B cell (primary cell): ENCODE results near the gene NTM. TPM values are rescaled to one million over a fixed set of nuclear protein-coding genes. Genes with fewer than 3 reads are reported as not detected.

ENCODE experiments used
- ATAC-seq: fragments of 200-7000 bp; cut with Tn5 transposase; one replicate; pipeline ENCODE4 v1.10.0; 2021; ENCODE audit warnings: low read depth, mild to moderate bottlenecking, moderate number of reproducible peaks, moderate library complexity
- CTCF ChIA-PET: fragments of 350-600 bp; sonication (Branson Sonifier 250); formaldehyde crosslinking; loops from one replicate; lab custom pipeline; 2021; ENCODE audit warnings: antibody characterized with exemption, inconsistent platforms; lab: Charles Lee
- POLR2A ChIA-PET: fragments of 350-600 bp; sonication (Branson Sonifier 250); formaldehyde crosslinking; loops from one replicate; lab custom pipeline; 2021; ENCODE audit warnings: antibody characterized with exemption; lab: Charles Lee
- DNase-seq: peaks from one replicate; pipeline ENCODE4 v3.0.0; 2013
- H2AFZ ChIP-seq: 2 replicates; pipeline ENCODE4 v1.6.1; 2012; ENCODE audit warnings: mild to moderate bottlenecking, low read depth, low read length; ENCODE audit not compliant: insufficient read depth, poor library complexity, severe bottlenecking
- H3K27ac ChIP-seq, 2 donors: 1 replicate in 1 of 2; 2 replicates in 1 of 2; pipeline ENCODE4 v1.5.1; 2012 to 2013; ENCODE audit warnings: low read length in 2 of 2, mild to moderate bottlenecking in 2 of 2, moderate library complexity in 1 of 2
- H3K27me3 ChIP-seq, 4 experiments: fragments of 200-600 bp in 1 of 4; sonication (generic) in 1 of 4; replicated peaks in 1 of 4; 1 replicate in 2 of 4; 2 replicates in 2 of 4; pipeline versions ENCODE4 v1.6.1 to v1.7.0; 2013 to 2016; ENCODE audit warnings: low read length in 3 of 4, mild to moderate bottlenecking in 2 of 4, mixed read lengths in 1 of 4, moderate library complexity in 1 of 4; ENCODE audit not compliant: insufficient read depth in 4 of 4, control insufficient read depth in 3 of 4; ENCODE audit errors: control extremely low read depth in 1 of 4
- H3K36me3 ChIP-seq, 2 experiments: replicated peaks in 1 of 2; 1 replicate in 1 of 2; 2 replicates in 1 of 2; pipeline versions ENCODE4 v1.6.1 to v1.7.1; 2013; ENCODE audit warnings: low read length in 1 of 2; ENCODE audit not compliant: insufficient read depth in 2 of 2, control insufficient read depth in 1 of 2; ENCODE audit errors: control extremely low read depth in 1 of 2, extremely low read depth in 1 of 2
- H3K4me1 ChIP-seq, 2 donors: fragments of 200-600 bp in 1 of 2; sonication (generic) in 1 of 2; 1 replicate in 1 of 2; 2 replicates in 1 of 2; pipeline versions ENCODE4 v1.5.1 to v1.6.1; 2013 to 2017; ENCODE audit warnings: low read length in 2 of 2; ENCODE audit not compliant: control insufficient read depth in 2 of 2, insufficient read depth in 2 of 2
- H3K4me2 ChIP-seq: replicated peaks from 2 replicates; pipeline ENCODE3; 2012; ENCODE audit warnings: mild to moderate bottlenecking, low read depth, low read length; ENCODE audit not compliant: poor library complexity, severe bottlenecking
- H3K4me3 ChIP-seq, 5 experiments: fragments of 200-600 bp in 1 of 5; sonication (generic) in 1 of 5; 1 replicate in 3 of 5; 2 replicates in 2 of 5; pipeline versions ENCODE4 v1.5.1 to v1.7.0; 2011 to 2016; ENCODE audit warnings: low read length in 4 of 5, mild to moderate bottlenecking in 4 of 5, low read depth in 2 of 5, control low read depth in 1 of 5, moderate library complexity in 1 of 5; ENCODE audit not compliant: insufficient read depth in 1 of 5; ENCODE audit errors: control extremely low read depth in 1 of 5, extremely low read depth in 1 of 5
- H3K79me2 ChIP-seq: fragments of 200-600 bp; sonication (generic); one replicate; pipeline ENCODE4 v1.6.0; 2016; ENCODE audit warnings: low read length; ENCODE audit not compliant: control insufficient read depth, insufficient read depth
- H3K9ac ChIP-seq: fragments of 200-600 bp; sonication (generic); 2 replicates; pipeline ENCODE4 v1.6.1; 2017; ENCODE audit warnings: mild to moderate bottlenecking, low read length, moderate library complexity
- H3K9me3 ChIP-seq, 3 donors: one replicate each; pipeline versions ENCODE4 v1.6.1 to v1.7.1; 2013; ENCODE audit warnings: low read length in 2 of 3; ENCODE audit not compliant: control insufficient read depth in 2 of 3, insufficient read depth in 1 of 3; ENCODE audit errors: control extremely low read depth in 1 of 3
- H4K20me1 ChIP-seq: 2 replicates; pipeline ENCODE4 v1.6.0; 2012; ENCODE audit warnings: mild to moderate bottlenecking, low read length; ENCODE audit not compliant: insufficient read depth, control insufficient read depth, poor library complexity, severe bottlenecking
- H3K27ac Mint-ChIP-seq: one replicate; pipeline ENCODE4 v1.8.0; 2021; ENCODE audit warnings: mixed read lengths
- H3K27me3 Mint-ChIP-seq: one replicate; pipeline ENCODE4 v1.8.0; 2021; ENCODE audit warnings: mixed read lengths
- H3K4me1 Mint-ChIP-seq: one replicate; pipeline ENCODE4 v1.8.0; 2021; ENCODE audit warnings: mixed read lengths
- H3K4me3 Mint-ChIP-seq: one replicate; pipeline ENCODE4 v1.8.0; 2021; ENCODE audit warnings: mixed read lengths
- H3K9me3 Mint-ChIP-seq: one replicate; pipeline ENCODE4 v1.8.0; 2022; ENCODE audit warnings: mixed read lengths; ENCODE audit not compliant: insufficient read depth
- CTCF ChIP-seq: fragments of 200-600 bp; IDR thresholded peaks from one replicate; pipeline ENCODE4 v1.8.0; 2022; ENCODE audit warnings: antibody characterized with exemption, mild to moderate bottlenecking
- EZH2 ChIP-seq: IDR thresholded peaks from 2 replicates; pipeline ENCODE4 v1.6.1; 2012; ENCODE audit warnings: borderline replicate concordance, low read depth, mild to moderate bottlenecking, moderate library complexity, low read length; ENCODE audit not compliant: insufficient read depth, poor library complexity, severe bottlenecking
- WGBS: methylation state at CpG from one replicate; pipeline ENCODE4 v1.1.5; 2013; ENCODE audit warnings: missing lambda C conversion rate; ENCODE audit not compliant: insufficient coverage; 5-methylcytosine and 5-hydroxymethylcytosine counted together
- intact Hi-C: fragments of 100-400 bp; cut with micrococcal nuclease; formaldehyde crosslinking; loops from one replicate; pipeline ENCODE4 v1.10.0; 2022
- polyA plus RNA-seq: library from polyadenylated mRNA; depleted of rRNA; stranded (reverse); fragments of >200 nt; gene quantifications from 2 replicates; pipeline ENCODE4 v1.2.3, GENCODE V29; 2012
- total RNA-seq, 2 donors: library from RNA; stranded (reverse); fragments of 120-200 nt in 1 of 2; gene quantifications; 1 replicate in 1 of 2; 2 replicates in 1 of 2; pipeline versions ENCODE4 v1.2.3 to v1.2.4, GENCODE V29; 2013 to 2022

NTM gene
- total and polyA plus RNA-seq, 2 donors (not counting 1 experiment from before 2014, with no cell fraction given): not detected

- Histone ChIP-seq H3K9me3 (peaks cover 0 to 4% (median 0%) of the 10 kb centered on the region in 3 donors), H3K27ac (no peak overlapping the region), H3K4me1 (no peaks in the 10 kb centered on the region), H3K27me3 (no peaks in the 10 kb centered on the region), H3K9ac (no peak overlapping the region), H3K79me2 (no peaks in the 10 kb centered on the region), H3K36me3 (no peaks in the 10 kb centered on the region), H2AFZ (no peak overlapping the region), H4K20me1 (no peaks in the 10 kb centered on the region), H3K4me2 (no peak overlapping the region), H3K4me3 (no peak overlapping the region)
- ChIA-PET POLR2A (no interaction called here), CTCF (no interaction called here)
- intact Hi-C loops: no loop called here
- TF ChIP-seq EZH2: no peak
- TF ChIP-seq CTCF: no peak
- 94% methylated on average over 9 of the region's 9 CpGs for WGBS
- H3K4me3 Mint-ChIP-seq: no peak overlapping the region
- no peaks in the 10 kb centered on the region for H3K27me3 Mint-ChIP-seq
- no peaks in the 10 kb centered on the region for H3K9me3 Mint-ChIP-seq
- no peak overlapping the region for H3K27ac Mint-ChIP-seq
- H3K4me1 Mint-ChIP-seq: no peaks in the 10 kb centered on the region
- no peak for ATAC-seq
- DNase-seq: no peak
Observed at GRCh38 chr11:131404010-131404409, 33.6 kb downstream of the NTM start.

- no peak overlapping the region for H3K27ac Mint-ChIP-seq
- no peak for ATAC-seq
- intact Hi-C loops: no loop called here
- Histone ChIP-seq H3K4me3 (no peak overlapping the region), H3K9ac (no peak overlapping the region), H3K4me1 (no peaks in the 10 kb centered on the region), H3K4me2 (no peak overlapping the region), H3K9me3 (peaks cover 0 to 7% (median 0%) of the 10 kb centered on the region in 3 donors), H3K79me2 (no peaks in the 10 kb centered on the region), H2AFZ (no peak overlapping the region), H4K20me1 (no peaks in the 10 kb centered on the region), H3K27me3 (no peaks in the 10 kb centered on the region), H3K36me3 (no peaks in the 10 kb centered on the region), H3K27ac (no peak overlapping the region)
- H3K4me3 Mint-ChIP-seq: no peak overlapping the region
- no peaks in the 10 kb centered on the region for H3K4me1 Mint-ChIP-seq
- H3K27me3 Mint-ChIP-seq: no peaks in the 10 kb centered on the region
- POLR2A ChIA-PET: no interaction called here
- CTCF ChIA-PET: no interaction called here
- WGBS: 55% methylated on average over 1 of the region's 5 CpGs
- H3K9me3 Mint-ChIP-seq: no peaks in the 10 kb centered on the region
- TF ChIP-seq EZH2 (no peak), CTCF (no peak)
- DNase-seq: no peak
Observed at GRCh38 chr11:131408025-131408640, 37.7 kb downstream of the NTM start.
